GM21367 (cell line): Measurements from ENCODE around the gene VAV1.
"Not testable (repeated sequence)": the region's sequence is repeated elsewhere in the genome, so short reads cannot be mapped to it uniquely, and the experiment has no call there.

Experiments
- ATAC-seq: cut with Tn5 transposase; IDR thresholded peaks from one replicate; pipeline ENCODE4 v1.9.1; 2021; ENCODE audit not compliant: unreplicated experiment

Gene VAV1

DNA sequence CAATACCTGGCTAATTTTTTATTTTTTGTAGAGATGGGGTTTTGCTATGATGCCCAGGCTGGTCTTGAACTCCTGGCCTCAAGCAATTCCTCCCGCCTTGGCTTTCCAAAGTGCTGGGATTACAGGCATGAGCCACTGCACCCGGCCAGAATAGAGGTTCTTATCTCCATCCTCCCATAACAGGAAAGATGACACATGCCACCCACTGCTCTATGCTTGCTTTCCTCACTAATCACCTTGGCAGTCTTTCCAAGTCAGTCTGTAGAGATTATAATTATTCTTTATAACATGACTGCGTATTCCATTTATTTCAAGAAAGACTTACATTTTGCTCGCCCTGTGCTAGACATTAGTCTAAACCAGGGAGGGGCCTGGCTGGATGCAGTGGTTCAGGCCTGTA is 6.7 kb downstream of the VAV1 start:
- no peak for ATAC-seq

DNA sequence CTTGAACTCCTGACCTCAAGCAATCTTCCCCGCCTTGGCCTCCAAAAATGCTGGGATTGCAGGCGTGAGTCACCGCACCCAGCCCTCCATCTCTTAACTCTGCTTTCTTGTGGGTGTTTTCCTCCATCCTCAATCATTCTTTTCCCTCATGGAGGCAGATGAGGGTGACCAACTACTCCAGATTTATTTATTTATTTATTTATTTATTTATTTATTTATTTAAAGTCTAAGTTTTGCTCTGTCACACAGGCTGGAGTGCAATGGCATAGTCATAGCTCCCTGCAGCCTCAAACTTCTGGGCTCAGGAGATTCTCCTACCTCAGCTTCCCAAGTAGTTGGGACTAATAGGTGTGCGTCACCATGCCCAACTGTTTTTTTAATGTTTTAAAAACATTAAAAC is 14.9 kb downstream of the VAV1 start:
- ATAC-seq, result no peak

- ATAC-seq, result no peak
Observed at GRCh38 chr19:6788896-6789295, 16.4 kb downstream of the VAV1 start.

- ATAC-seq, result no peak
Observed at GRCh38 chr19:6790194-6791128, 18.0 kb downstream of the VAV1 start.

DNA sequence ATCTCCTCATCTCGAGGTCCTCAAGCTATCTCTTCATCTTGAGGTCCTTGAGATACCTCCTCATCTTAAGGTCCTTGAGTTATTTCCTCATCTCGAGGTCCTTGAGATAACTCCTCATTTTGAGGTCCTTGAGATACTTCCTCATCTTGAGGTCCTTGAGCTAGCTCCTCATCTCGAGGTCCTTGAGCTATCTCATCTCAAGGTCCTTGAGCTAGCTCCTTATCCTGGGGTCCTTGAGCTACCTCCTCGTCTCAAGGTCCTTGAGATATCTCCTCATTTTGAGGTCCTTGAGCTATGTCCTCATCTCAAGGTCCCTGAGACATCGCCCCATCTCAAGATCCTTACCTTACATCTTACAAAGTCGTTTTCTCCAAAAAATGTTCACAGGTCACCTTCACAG is 18.7 kb downstream of the VAV1 start:
- no peak for ATAC-seq

GRCh38 chr19:6793411-6793810 is 20.9 kb downstream of the VAV1 start:
- no peak for ATAC-seq

GRCh38 chr19:6793973-6794372 is 21.5 kb downstream of the VAV1 start:
- no peak for ATAC-seq

- ATAC-seq, result no peak
Observed at GRCh38 chr19:6794686-6795431, 22.4 kb downstream of the VAV1 start.

- ATAC-seq, result no peak
Observed at GRCh38 chr19:6796278-6796677, 23.8 kb downstream of the VAV1 start.

- no peak for ATAC-seq
Observed at GRCh38 chr19:6797646-6798045, 25.1 kb downstream of the VAV1 start.

DNA sequence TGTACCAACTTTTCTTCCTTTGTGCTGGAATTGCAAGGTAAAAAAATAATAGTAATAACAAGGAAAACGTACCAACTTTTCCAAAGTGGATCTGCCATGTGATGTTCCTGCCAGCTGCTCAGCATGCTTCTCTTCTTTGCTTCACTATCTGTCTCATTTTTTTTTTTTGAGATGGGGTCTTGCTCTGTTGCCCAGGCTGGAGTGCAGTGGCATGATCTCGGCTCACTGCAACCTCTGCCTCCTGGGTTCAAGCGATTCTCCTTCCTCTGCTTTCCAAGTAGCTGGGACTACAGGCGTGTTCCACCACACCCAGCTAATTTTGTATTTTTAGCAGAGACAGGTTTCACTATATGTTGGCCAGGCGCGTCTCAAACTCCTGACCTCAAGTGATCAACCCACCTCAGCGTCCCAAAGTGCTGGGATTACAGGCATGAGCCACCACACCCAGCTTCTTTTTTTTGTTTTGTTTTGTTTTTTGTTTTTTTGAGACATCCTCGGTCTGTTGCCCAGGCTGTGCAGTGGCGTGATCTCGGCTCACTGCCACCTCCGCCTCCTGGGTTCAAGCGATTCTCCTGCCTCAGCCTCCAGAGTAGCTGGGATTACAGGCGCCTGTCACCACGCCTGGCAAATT is 27.8 kb downstream of the VAV1 start:
- ATAC-seq, result not testable (repeated sequence)

GRCh38 chr19:6800991-6801484 is 28.5 kb downstream of the VAV1 start:
- ATAC-seq, result no peak

DNA sequence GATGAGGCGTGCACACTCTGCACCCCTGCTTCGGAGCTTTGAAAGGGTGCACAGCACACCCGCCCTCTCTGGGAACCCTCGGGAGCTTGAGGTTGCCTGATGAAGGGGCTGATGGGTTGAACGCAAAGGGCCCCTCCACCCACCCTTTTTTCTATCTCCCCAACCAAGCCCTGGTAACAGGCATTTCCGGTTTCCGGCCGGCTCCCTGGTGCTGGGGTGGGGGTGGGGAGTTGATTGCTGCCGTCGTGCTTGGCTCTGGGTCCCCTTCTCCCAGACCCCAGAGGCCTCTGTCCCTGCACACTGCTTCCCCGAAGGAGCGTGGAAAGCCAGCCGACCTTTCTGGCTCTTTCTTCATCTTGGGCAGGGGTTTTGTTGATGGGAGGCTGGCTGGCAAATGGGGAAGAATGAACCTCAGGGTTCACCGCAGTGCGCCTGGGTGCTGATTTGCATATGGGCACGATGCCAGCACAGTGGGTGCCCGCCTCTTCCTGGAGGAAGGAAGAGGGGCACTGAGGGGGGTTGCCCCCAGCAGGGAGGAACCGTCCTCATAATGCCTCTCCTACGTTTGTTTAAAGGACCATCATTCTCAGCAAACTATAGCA is 29.1 kb downstream of the VAV1 start:
- no peak for ATAC-seq

- peak; percentile 43 for ATAC-seq
Observed at GRCh38 chr19:6802336-6803035, 30.0 kb downstream of the VAV1 start.

DNA sequence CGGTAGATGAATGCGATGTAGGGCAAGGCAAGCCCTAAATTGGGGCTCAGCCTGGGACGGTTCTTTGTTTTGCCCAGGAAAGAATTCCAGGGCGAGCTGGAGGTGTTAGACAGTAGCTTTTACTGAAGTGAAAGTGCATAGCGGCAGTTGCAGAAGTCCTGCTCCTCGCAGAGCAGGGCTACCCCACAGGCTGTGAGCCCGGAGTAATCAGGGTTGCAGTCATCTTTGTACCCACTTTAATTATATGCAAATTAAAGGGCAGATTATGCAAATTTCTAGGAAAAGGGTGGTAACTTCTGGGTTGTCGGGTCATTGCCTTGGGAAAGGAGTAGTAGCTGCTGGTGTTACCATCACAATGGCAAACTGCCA is 30.5 kb downstream of the VAV1 start:
- ATAC-seq, result no peak

GRCh38 chr19:6806488-6806887 is 34.0 kb downstream of the VAV1 start:
- no peak for ATAC-seq

- no peak for ATAC-seq
Observed at GRCh38 chr19:6807291-6807690, 34.8 kb downstream of the VAV1 start.

- ATAC-seq, result no peak
Observed at GRCh38 chr19:6808494-6808893, 36.0 kb downstream of the VAV1 start.

DNA sequence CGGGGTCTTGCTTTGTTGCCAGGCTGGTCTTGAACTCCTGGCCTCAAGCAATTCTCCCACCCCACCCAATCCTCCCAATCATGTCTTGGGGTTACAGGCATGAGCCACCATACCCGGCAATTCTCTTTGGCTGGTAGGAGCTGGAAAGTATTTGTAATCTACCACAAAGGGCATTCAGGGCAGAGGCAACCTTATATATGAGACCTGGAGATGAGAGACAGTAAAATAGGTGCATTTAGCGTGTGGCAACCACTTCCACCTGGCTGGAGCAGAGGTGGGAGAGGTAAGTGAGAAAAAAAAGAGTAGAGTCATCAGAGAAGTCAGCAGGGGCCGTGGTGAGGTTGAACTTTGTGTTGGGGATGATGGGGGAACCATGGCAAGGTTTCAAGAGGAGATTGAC is 36.8 kb downstream of the VAV1 start:
- no peak for ATAC-seq

DNA sequence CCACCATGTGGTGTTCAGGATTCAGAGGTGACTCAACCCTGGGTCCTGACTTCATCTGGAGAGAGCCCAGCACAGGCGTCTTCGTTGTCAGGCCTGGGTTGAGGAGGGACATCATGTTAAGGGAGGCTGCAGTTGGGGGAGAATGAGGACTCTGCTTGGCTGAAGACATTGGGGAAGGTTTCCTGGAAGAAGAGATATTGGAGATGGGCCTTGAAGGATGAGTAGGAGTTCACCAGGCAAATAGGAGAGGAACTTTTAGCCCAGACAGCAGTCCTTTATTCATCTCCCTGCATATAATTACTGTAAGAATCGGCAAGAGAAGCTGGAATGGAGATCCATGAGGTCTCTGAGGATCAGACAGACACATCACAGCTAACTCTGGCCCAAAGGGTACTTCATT is 38.9 kb downstream of the VAV1 start:
- ATAC-seq, result no peak

- ATAC-seq, result no peak
Observed at GRCh38 chr19:6811906-6812305, 39.4 kb downstream of the VAV1 start.
